Right lobe of liver (tissue), 6 donors: ENCODE results near the gene MMP3. TPM values are rescaled to one million over a fixed set of nuclear protein-coding genes. Genes with fewer than 3 reads are reported as not detected.

ENCODE experiments used
- ATAC-seq, 4 donors: fragments of 200-7000 bp; cut with Tn5 transposase; one replicate each; pipeline ENCODE4 v1.9.1; 2020; ENCODE audit warnings: mild to moderate bottlenecking in 4 of 4, moderate library complexity in 4 of 4
- DNase-seq, 3 donors: peaks; one replicate each; pipeline ENCODE4 v3.0.0-alpha.2; 2020
- H3K27ac ChIP-seq, 3 donors: fragments of 200-600 bp; one replicate each; pipeline ENCODE4 v1.8.0; 2022
- H3K27me3 ChIP-seq, 2 donors: fragments of 200-600 bp; one replicate each; pipeline ENCODE4 v1.8.0; 2022
- H3K36me3 ChIP-seq, 4 donors: fragments of 200-600 bp; sonication (generic) in 1 of 4; one replicate each; pipeline versions ENCODE4 v1.5.1 to v1.8.0; 2017 to 2022; ENCODE audit warnings: control low read depth in 1 of 4
- H3K4me1 ChIP-seq, 4 donors: fragments of 200-600 bp; sonication (generic) in 1 of 4; one replicate each; pipeline versions ENCODE4 v1.5.1 to v1.8.0; 2017 to 2022; ENCODE audit warnings: control low read depth in 1 of 4
- H3K4me3 ChIP-seq, 3 donors: fragments of 200-600 bp; one replicate each; pipeline ENCODE4 v1.8.0; 2022
- H3K9me3 ChIP-seq, 4 donors: fragments of 200-600 bp; sonication (generic) in 1 of 4; one replicate each; pipeline versions ENCODE4 v1.5.1 to v1.8.0; 2017 to 2022; ENCODE audit warnings: control low read depth in 1 of 4
- POLR2A ChIP-seq: fragments of 450-650 bp; IDR thresholded peaks from one replicate; pipeline ENCODE4 v1.6.1; 2017; ENCODE audit warnings: antibody characterized with exemption, mild to moderate bottlenecking
- WGBS: methylation state at CpG from one replicate; pipeline ENCODE4 v1.1.6; 2018; ENCODE audit warnings: low coverage, low lambda C conversion rate; ENCODE audit not compliant: insufficient coverage; ENCODE audit errors: missing lambda C conversion rate; 5-methylcytosine and 5-hydroxymethylcytosine counted together
- intact Hi-C, 2 donors: fragments of 100-400 bp; cut with DNase I; formaldehyde crosslinking; loops; one replicate each; pipeline versions ENCODE4 v1.11.2 to v1.14.1; 2022
- total RNA-seq, 6 experiments: library from RNA; depleted of rRNA in 2 of 6; stranded (reverse); fragments of >200 nt in 2 of 6; fragmentation: NEBNext Ultra II Directional in 3 of 6; extraction: Animal tissue kit (Norgen Biotek cat#: 25700) in 3 of 6; gene quantifications; one replicate each; pipeline versions ENCODE4 v1.1.0 to v1.2.4, GENCODE V29; 2016 to 2023
- TF ChIP-seq, protein P1 (sequence below), 4 donors: fragments of 200-600 bp in 3 of 4; fragments of 450-650 bp in 1 of 4; IDR thresholded peaks; one replicate each; pipeline versions ENCODE4 v1.5.1 to v1.8.0; 2016 to 2022; ENCODE audit warnings: antibody characterized with exemption in 4 of 4, mild to moderate bottlenecking in 2 of 4
- donor health status: DM: no; HTN: yes; CAD: no.
- donor health status: DM: no; HTN: no; CAD: no.
- donor health status: DM: no; HTN: no; CAD: no.
- donor health status: DM: no; HTN: yes; CAD: no.
- donor health status: DM: no; HTN: yes; CAD: no.

MMP3 gene
- total RNA-seq, 6 experiments from 2014 or later: not detected

DNA sequence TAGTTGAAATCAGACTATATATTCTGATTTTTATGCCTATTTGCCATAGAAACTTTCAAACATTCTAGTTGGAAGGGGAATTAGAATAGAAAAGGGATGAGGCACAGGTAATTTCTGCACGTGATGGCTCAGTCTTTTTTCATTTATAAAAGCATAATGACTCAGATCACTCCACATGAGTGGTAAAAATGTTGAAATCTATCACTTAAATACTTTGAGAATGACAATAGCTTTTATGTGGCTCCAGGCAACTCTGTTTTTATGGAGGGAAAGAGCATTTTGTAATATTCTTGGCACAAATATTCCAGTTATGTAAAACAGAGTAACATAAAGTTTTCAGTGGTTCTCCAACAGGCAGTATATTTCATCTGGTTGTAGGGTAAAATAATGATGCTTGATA is 5.9 kb upstream of the MMP3 start:
- DNase-seq (no peak), ATAC-seq (no peak)
- no peaks in the 10 kb centered on the region for H3K4me1 ChIP-seq
- H3K9me3 ChIP-seq: no peaks in the 10 kb centered on the region
- no peaks in the 10 kb centered on the region for H3K36me3 ChIP-seq
- no peak for TF ChIP-seq POLR2A
- TF ChIP-seq, protein P1, sequence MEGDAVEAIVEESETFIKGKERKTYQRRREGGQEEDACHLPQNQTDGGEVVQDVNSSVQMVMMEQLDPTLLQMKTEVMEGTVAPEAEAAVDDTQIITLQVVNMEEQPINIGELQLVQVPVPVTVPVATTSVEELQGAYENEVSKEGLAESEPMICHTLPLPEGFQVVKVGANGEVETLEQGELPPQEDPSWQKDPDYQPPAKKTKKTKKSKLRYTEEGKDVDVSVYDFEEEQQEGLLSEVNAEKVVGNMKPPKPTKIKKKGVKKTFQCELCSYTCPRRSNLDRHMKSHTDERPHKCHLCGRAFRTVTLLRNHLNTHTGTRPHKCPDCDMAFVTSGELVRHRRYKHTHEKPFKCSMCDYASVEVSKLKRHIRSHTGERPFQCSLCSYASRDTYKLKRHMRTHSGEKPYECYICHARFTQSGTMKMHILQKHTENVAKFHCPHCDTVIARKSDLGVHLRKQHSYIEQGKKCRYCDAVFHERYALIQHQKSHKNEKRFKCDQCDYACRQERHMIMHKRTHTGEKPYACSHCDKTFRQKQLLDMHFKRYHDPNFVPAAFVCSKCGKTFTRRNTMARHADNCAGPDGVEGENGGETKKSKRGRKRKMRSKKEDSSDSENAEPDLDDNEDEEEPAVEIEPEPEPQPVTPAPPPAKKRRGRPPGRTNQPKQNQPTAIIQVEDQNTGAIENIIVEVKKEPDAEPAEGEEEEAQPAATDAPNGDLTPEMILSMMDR (IDR thresholded peaks at IDR 0.05): no peak
- WGBS: 31% methylated on average over 1 of the region's 1 CpG
- no peaks in the 10 kb centered on the region for H3K27me3 ChIP-seq
- intact Hi-C loops: no loop called here
- no peak overlapping the region for H3K27ac ChIP-seq
- H3K4me3 ChIP-seq: no peak overlapping the region

DNA sequence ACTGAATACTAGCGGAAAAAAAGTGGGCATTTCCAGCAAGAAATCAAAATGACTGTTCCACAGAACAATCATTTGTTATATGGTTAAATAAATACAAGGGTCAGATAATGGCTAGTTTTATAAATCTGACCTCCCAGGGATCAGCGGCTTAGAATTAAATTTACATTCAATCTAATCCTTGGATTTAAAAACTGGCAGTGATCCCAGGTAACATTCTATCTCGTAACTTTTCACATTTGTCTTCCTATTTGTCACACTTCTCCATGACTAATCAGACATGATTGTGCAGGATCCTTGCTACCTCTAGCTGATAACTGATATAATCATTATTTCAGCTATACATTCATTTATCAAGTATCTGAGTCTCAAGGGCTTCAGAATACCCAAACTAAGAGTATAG is 2.9 kb upstream of the MMP3 start:
- Histone ChIP-seq H3K9me3 (no peaks in the 10 kb centered on the region), H3K4me1 (no peaks in the 10 kb centered on the region), H3K36me3 (no peaks in the 10 kb centered on the region), H3K4me3 (no peak overlapping the region), H3K27ac (no peak overlapping the region), H3K27me3 (no peaks in the 10 kb centered on the region)
- 35% methylated on average over 3 of the region's 3 CpGs for WGBS
- TF ChIP-seq, protein P1 (IDR thresholded peaks at IDR 0.05): no peak
- TF ChIP-seq POLR2A: no peak
- ATAC-seq: no peak
- intact Hi-C loops: no loop called here
- no peak for DNase-seq

GRCh38 chr11:102842930-102843329 is 479 bp downstream of the MMP3 start:
- Histone ChIP-seq H3K27ac (no peak overlapping the region), H3K36me3 (no peaks in the 10 kb centered on the region), H3K4me3 (no peak overlapping the region), H3K9me3 (no peaks in the 10 kb centered on the region), H3K4me1 (no peaks in the 10 kb centered on the region), H3K27me3 (no peaks in the 10 kb centered on the region)
- 15% methylated on average over 1 of the region's 1 CpG for whole genome bisulfite sequencing
- TF ChIP-seq, protein P1 (IDR thresholded peaks at IDR 0.05): no peak
- no peak for TF ChIP-seq POLR2A
- intact Hi-C loops: no loop called here
- no peak for DNase-seq
- no peak for ATAC-seq

GRCh38 chr11:102840018-102840417 is 3.4 kb downstream of the MMP3 start:
- H3K36me3 ChIP-seq: no peaks in the 10 kb centered on the region
- H3K27ac ChIP-seq: no peak overlapping the region
- ATAC-seq (no peak), DNase-seq (no peak)
- intact Hi-C loops: no loop called here
- WGBS: 39% methylated on average over 5 of the region's 5 CpGs
- no peak for TF ChIP-seq POLR2A
- TF ChIP-seq, protein P1 (IDR thresholded peaks at IDR 0.05): no peak
- no peaks in the 10 kb centered on the region for H3K4me1 ChIP-seq
- H3K9me3 ChIP-seq: no peaks in the 10 kb centered on the region
- no peak overlapping the region for H3K4me3 ChIP-seq
- no peaks in the 10 kb centered on the region for H3K27me3 ChIP-seq

DNA sequence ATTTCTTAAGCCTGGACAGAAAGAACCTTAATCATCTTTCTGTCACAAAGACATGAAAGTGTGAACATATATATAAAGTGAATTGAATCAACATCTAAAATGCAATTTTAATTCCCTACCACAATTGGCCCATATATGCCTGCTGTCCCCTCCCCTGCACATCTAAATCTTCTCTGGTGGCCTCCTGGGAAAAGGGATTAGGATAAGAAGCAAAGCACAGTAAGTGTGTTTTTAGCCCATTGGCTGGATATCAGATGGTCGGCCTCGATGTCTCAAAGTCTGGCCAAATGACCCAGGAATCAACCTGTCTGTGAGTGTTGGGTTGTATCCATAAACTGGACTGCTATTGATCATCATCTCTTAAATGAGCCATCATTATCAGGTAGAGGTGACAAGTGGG is 5.8 kb downstream of the MMP3 start:
- Histone ChIP-seq H3K27ac (no peak overlapping the region), H3K9me3 (no peaks in the 10 kb centered on the region), H3K36me3 (no peaks in the 10 kb centered on the region), H3K27me3 (no peaks in the 10 kb centered on the region), H3K4me1 (no peaks in the 10 kb centered on the region), H3K4me3 (no peak overlapping the region)
- TF ChIP-seq, protein P1 (IDR thresholded peaks at IDR 0.05): no peak
- TF ChIP-seq POLR2A: no peak
- ATAC-seq (no peak), DNase-seq (no peak)
- 41% methylated on average over 2 of the region's 2 CpGs for WGBS
- intact Hi-C loops: no loop called here
